ENCODE data around the gene NTF3.
"Not testable (repeated sequence)": the region's sequence is repeated elsewhere in the genome, so short reads cannot be mapped to it uniquely, and the experiment has no call there.

Gene NTF3

DNA sequence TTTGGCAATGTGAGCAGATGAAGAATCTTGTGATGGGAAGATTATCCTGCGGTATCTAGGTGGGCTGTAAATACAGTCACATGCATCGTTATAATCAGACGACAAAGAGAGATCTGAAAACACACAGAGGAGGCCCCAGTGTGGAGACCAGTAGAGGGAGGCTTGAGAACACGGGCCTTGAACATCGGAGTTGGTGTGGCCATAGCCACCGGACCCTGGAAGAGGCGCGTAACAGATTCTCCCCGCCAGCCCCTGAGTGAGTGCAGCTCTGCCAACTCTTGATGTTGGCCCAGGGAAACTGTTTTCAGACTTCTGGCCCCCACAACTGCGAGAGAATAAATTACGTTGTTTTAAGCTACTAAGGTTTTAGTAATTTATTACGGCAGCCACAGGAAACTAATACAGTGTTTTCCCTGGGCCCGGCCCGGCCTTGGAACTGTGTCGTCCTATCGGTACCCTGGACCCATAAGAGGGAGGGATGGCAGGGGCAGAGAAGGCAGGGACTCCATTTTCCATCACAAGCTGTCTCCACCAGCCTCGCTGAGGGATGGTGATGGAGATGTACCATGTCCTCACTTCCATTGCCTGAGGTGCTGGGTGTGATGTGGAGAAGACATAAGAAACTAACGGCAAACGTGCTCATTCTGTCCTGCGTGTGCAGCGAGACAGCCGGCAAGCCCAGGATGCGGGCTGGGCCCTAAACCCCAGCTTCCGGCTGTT lies 91.6 kb downstream of the NTF3 start:
- H3K4me1 ChIP-seq: 0 out of 2 replicates have a peak, but pooled peaks cover 5% of the 10 kb centered on the region
- H3K27me3 ChIP-seq: no peaks in the 10 kb centered on the region
- no peak for TF ChIP-seq Cebpa-rat (IDR thresholded peaks at IDR 0.05)
- no peaks in the 10 kb centered on the region for H3K9me3 ChIP-seq
- H3K4me3 ChIP-seq: no peak overlapping the region
- H4K20me1 ChIP-seq: no peaks in the 10 kb centered on the region
- no peaks in the 10 kb centered on the region for H3K36me3 ChIP-seq
- H3K4me2 ChIP-seq: no peak overlapping the region
- no peak overlapping the region for H3K9ac ChIP-seq
- no peak overlapping the region for H3K27ac ChIP-seq

- TF ChIP-seq Cebpa-rat (IDR thresholded peaks at IDR 0.05): no peak
- H3K36me3 ChIP-seq: no peaks in the 10 kb centered on the region
- H3K27ac ChIP-seq: no peak overlapping the region
- no peak overlapping the region for H3K9ac ChIP-seq
- no peaks in the 10 kb centered on the region for H4K20me1 ChIP-seq
- no peaks in the 10 kb centered on the region for H3K27me3 ChIP-seq
- no peaks in the 10 kb centered on the region for H3K9me3 ChIP-seq
- no peak overlapping the region for H3K4me2 ChIP-seq
- no peak overlapping the region for H3K4me3 ChIP-seq
- H3K4me1 ChIP-seq: 0 out of 2 replicates have a peak, but pooled peaks cover 5% of the 10 kb centered on the region
Observed at GRCh38 chr12:5524116-5524768, 92.3 kb downstream of the NTF3 start.

DNA sequence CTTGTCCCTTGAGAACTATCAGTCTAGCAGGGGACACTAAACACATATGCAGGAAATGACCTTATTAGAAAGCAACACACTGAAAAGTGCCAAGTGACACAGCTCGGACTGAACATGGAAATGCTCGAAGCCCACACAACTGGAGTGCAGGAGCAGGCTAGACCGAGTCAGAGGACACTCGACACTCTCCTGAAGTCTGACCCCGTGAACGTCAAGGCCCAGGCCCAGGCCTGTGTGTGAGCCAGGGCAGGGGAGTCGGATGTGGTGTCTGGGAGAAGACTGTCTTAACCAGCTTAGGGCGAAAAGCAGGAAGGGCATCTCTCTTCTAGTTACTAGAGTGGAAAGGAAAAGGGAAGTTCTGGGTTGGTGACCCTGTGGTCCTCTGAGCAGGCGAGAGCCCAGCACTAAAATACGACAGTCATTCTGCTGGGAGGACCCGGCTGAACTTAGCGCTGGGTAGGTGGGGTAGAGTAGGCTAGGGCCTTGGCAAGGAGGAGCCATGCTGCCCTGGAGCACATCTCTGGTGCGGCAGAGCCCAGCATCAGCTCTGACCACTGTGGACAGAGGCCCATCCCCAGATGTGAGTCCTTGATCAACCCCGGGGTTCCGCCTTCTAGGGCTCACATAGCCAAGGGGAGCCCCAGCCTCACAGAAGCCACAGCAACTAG lies 93.0 kb downstream of the NTF3 start:
- Histone ChIP-seq H3K9ac (no peak overlapping the region), H3K27me3 (no peaks in the 10 kb centered on the region), H3K4me2 (no peak overlapping the region), H3K27ac (no peak overlapping the region), H3K4me1 (0 out of 2 replicates have a peak, but pooled peaks cover 5% of the 10 kb centered on the region), H4K20me1 (no peaks in the 10 kb centered on the region), H3K9me3 (no peaks in the 10 kb centered on the region), H3K36me3 (no peaks in the 10 kb centered on the region), H3K4me3 (no peak overlapping the region)
- no peak for TF ChIP-seq Cebpa-rat (IDR thresholded peaks at IDR 0.05)

GRCh38 chr12:5525783-5526367 lies 94.0 kb downstream of the NTF3 start:
- no peaks in the 10 kb centered on the region for H4K20me1 ChIP-seq
- no peaks in the 10 kb centered on the region for H3K27me3 ChIP-seq
- no peak overlapping the region for H3K4me2 ChIP-seq
- no peak for TF ChIP-seq Cebpa-rat (IDR thresholded peaks at IDR 0.05)
- no peaks in the 10 kb centered on the region for H3K9me3 ChIP-seq
- 0 out of 2 replicates have a peak, but pooled peaks cover 5% of the 10 kb centered on the region for H3K4me1 ChIP-seq
- no peak overlapping the region for H3K9ac ChIP-seq
- H3K27ac ChIP-seq: no peak overlapping the region
- no peaks in the 10 kb centered on the region for H3K36me3 ChIP-seq
- H3K4me3 ChIP-seq: no peak overlapping the region

DNA sequence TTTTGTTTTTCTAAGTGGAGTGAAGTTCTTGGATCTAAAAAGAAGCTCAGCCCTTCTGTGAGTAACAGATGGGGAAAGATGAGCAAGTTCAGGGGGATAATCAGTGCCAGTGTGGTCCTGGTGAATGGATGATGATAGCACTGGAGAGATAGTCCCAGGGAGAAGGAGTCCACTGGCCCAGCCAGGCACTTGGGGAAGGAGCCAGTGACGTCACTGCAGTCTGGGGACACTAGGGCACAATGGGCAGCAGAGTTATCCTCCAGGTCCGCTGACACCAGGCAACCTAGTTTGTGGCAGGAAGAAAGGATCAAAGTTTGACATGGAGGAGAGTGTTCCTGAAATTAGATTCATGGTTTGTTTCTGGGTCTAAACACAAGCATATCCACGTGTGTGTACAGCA lies 101.5 kb downstream of the NTF3 start:
- Histone ChIP-seq H3K9ac (no peak overlapping the region), H3K9me3 (no peaks in the 10 kb centered on the region), H3K36me3 (no peaks in the 10 kb centered on the region), H3K27ac (no peak overlapping the region), H3K4me3 (no peak overlapping the region), H3K4me2 (no peak overlapping the region), H3K4me1 (no peaks in the 10 kb centered on the region), H3K27me3 (peaks cover 4% of the 10 kb centered on the region; the same call in 1 of the 2 replicates), H4K20me1 (no peaks in the 10 kb centered on the region)
- TF ChIP-seq Cebpa-rat (IDR thresholded peaks at IDR 0.05): no peak

DNA sequence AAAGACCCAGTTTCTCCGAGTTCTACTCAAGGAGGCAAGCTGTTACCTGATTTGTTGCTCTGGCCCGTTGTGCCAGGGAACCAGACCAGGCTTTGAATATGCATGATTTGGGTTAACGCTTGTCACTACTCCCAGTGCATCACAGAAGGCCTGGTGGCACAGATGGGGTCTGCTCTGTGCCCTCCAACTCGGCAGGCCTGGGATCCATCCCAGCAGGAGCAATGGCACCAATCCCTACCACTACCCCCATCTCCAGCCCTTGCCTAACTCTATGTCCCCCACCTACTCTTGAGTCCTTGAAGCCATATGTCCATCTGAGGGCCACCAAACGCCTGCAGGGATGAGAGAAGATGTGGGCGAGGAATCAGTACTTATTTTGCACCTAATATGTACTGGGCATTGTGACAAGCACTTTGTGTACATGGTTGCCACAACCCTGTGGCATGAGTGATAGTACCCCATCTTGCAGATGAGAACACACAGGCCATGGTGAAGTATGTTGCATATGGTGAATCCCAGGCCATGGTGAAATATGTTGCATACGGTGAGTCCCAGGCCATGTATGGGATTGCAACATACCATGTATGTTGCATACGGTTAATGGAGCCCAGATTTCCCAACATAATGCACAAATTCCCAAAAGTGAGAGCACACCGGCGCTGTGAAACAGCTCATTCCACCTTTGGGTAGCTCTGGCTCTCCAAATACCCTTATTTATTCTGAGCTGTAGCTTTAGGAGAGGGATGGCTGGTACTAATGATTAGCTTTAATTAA lies 102.7 kb downstream of the NTF3 start:
- no peak overlapping the region for H3K27ac ChIP-seq
- H3K27me3 ChIP-seq: peaks cover 4% of the 10 kb centered on the region; the same call in 1 of the 2 replicates
- no peaks in the 10 kb centered on the region for H3K4me1 ChIP-seq
- H3K4me3 ChIP-seq: no peak overlapping the region
- TF ChIP-seq Cebpa-rat (IDR thresholded peaks at IDR 0.05): no peak
- H3K36me3 ChIP-seq: no peaks in the 10 kb centered on the region
- H3K4me2 ChIP-seq: no peak overlapping the region
- H4K20me1 ChIP-seq: no peaks in the 10 kb centered on the region
- no peaks in the 10 kb centered on the region for H3K9me3 ChIP-seq
- no peak overlapping the region for H3K9ac ChIP-seq

DNA sequence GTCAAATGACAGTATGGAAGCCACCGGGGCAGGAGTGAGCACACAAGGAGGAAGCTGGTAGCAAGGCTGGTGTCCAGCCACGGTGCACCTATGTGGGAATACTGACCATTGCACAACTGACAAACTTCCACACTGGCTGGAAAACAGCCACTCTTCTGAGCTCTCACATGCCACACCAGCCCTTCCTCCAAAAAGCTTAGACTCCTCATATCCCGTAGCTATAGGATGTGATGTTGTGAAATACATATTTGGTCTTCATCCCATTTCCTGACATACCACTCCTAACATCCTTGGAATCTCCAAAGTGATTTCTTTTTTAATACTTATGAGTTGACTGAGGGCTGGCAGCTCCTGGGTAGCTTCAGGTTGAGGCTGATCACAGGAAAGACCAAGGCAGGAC lies 103.6 kb downstream of the NTF3 start:
- Histone ChIP-seq H3K27me3 (peaks cover 4% of the 10 kb centered on the region; the same call in 1 of the 2 replicates), H3K9ac (no peak overlapping the region), H3K36me3 (no peaks in the 10 kb centered on the region), H3K27ac (no peak overlapping the region), H3K4me2 (no peak overlapping the region), H3K4me3 (no peak overlapping the region), H4K20me1 (no peaks in the 10 kb centered on the region), H3K9me3 (no peaks in the 10 kb centered on the region), H3K4me1 (no peaks in the 10 kb centered on the region)
- TF ChIP-seq Cebpa-rat (IDR thresholded peaks at IDR 0.05): no peak

DNA sequence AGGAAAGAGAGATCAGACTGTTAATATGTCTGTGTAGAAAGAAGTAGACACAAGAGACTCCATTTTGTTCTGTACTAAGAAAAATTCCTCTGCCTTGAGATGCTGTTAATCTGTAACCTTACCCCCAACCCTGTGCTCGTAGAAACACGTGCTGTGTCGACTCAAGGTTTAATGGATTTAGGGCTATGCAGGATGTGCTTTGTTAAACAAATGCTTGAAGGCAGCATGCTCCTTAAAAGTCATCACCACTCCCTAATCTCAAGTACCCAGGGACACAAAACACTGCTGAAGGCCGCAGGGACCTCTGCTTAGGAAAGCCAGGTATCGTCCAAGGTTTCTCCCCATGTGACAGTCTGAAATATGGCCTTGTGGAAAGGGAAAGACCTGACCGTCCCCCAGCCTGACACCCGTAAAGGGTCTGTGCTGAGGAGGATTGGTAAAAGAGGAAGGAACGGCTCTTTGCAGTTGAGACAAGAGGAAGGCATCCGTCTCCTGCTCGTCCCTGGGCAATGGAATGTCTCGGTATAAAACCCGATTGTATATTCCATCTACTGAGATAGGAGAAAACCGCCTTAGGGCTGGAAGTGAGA lies 105.2 kb downstream of the NTF3 start:
- not testable (repeated sequence) for H4K20me1 ChIP-seq, H3K4me3 ChIP-seq, H3K9me3 ChIP-seq, H3K27ac ChIP-seq, H3K4me1 ChIP-seq, H3K27me3 ChIP-seq, H3K9ac ChIP-seq, H3K4me2 ChIP-seq, H3K36me3 ChIP-seq

DNA sequence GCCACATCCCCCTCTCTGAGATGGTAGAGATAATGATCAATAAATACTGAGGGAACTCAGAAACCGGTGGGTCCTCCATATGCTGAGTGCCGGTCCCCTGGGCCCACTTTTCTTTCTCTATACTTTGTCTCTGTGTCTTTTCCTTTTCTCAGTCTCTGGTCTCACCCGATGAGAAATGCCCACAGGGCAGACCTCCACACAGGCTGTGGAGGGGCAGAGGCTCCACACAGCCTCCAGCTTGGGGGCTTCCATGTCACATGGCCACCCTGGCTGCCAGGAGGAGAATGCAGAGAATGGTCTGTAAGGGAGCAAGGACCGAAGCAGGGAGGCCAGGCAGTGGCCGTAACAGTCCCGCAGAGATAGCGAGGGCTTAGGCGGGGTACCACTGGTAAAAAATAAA lies 105.9 kb downstream of the NTF3 start:
- no peak overlapping the region for H3K9ac ChIP-seq
- H3K9me3 ChIP-seq: no peaks in the 10 kb centered on the region
- no peak overlapping the region for H3K4me3 ChIP-seq
- no peaks in the 10 kb centered on the region for H3K36me3 ChIP-seq
- H3K27me3 ChIP-seq: no peaks in the 10 kb centered on the region
- H3K27ac ChIP-seq: no peak overlapping the region
- H4K20me1 ChIP-seq: no peaks in the 10 kb centered on the region
- H3K4me1 ChIP-seq: no peaks in the 10 kb centered on the region
- H3K4me2 ChIP-seq: no peak overlapping the region
- no peak for TF ChIP-seq Cebpa-rat (IDR thresholded peaks at IDR 0.05)

Measured in BLaER1 (cell line).